Upper lobe of right lung (tissue), 1 donor: ENCODE measurements around the gene P2RX2. TPM values are rescaled to one million over a fixed set of nuclear protein-coding genes. Genes with fewer than 3 reads are reported as not detected.

Source experiments
- ATAC-seq: fragments of 200-7000 bp; cut with Tn5 transposase; one replicate; pipeline ENCODE4 v1.9.1; 2020; ENCODE audit warnings: mild to moderate bottlenecking, moderate library complexity
- DNase-seq: peaks from one replicate; pipeline ENCODE4 v3.0.0-alpha.2; 2020
- H3K27ac ChIP-seq: fragments of 200-600 bp; one replicate; pipeline ENCODE4 v1.8.0; 2022
- H3K27me3 ChIP-seq: fragments of 200-600 bp; one replicate; pipeline ENCODE4 v1.8.0; 2022; ENCODE audit warnings: mild to moderate bottlenecking
- H3K36me3 ChIP-seq: fragments of 200-600 bp; one replicate; pipeline ENCODE4 v1.8.0; 2022
- H3K4me1 ChIP-seq: fragments of 200-600 bp; one replicate; pipeline ENCODE4 v1.8.0; 2022
- H3K4me3 ChIP-seq: fragments of 200-600 bp; one replicate; pipeline ENCODE4 v1.8.0; 2022; ENCODE audit warnings: mild to moderate bottlenecking
- H3K9me3 ChIP-seq: fragments of 200-600 bp; one replicate; pipeline ENCODE4 v1.8.0; 2022
- intact Hi-C: fragments of 100-400 bp; cut with DNase I; formaldehyde crosslinking; loops from one replicate; pipeline ENCODE4 v1.11.0; 2022
- total RNA-seq: library from RNA; stranded (reverse); fragmentation: NEBNext Ultra II Directional; extraction: Animal tissue kit (Norgen Biotek cat#: 25700); gene quantifications from one replicate; pipeline ENCODE4 v1.2.1, GENCODE V29; 2021
- TF ChIP-seq, protein P1 (sequence below): fragments of 200-600 bp; IDR thresholded peaks from one replicate; pipeline ENCODE4 v1.8.0; 2022; ENCODE audit warnings: antibody characterized with exemption
- donor health status: DM: no; HTN: yes; CAD: no; lungs with severe emphysema.

P2RX2 gene
- total RNA-seq, 1 donor from 2014 or later, result 0.55 TPM

DNA sequence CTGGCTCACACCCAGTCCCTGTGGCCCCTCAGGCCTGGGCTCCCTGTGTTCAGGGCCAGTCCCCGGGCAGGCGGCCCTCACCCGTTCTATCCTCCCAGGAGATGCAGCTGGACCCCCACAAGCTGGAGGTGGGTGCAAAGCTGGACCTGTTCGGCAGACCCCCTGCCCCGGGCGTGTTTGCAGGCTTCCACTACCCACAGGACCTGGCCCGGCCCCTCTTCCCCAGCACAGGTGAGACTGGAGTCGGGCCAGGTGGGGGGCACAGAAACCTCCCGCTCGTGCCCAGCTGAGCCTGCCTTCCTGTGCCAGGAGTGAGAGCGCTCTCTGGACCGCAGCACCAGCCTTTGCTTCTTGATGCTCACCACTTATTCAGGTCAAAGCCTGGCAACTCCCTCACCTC, 41.9 kb upstream of the P2RX2 start:
- Histone ChIP-seq H3K27ac (no peak overlapping the region), H3K4me1 (peaks cover 2% of the 10 kb centered on the region), H3K36me3 (peaks cover 43% of the 10 kb centered on the region), H3K27me3 (no peaks in the 10 kb centered on the region), H3K9me3 (no peaks in the 10 kb centered on the region), H3K4me3 (no peak overlapping the region)
- ATAC-seq, result no peak
- TF ChIP-seq, protein P1, sequence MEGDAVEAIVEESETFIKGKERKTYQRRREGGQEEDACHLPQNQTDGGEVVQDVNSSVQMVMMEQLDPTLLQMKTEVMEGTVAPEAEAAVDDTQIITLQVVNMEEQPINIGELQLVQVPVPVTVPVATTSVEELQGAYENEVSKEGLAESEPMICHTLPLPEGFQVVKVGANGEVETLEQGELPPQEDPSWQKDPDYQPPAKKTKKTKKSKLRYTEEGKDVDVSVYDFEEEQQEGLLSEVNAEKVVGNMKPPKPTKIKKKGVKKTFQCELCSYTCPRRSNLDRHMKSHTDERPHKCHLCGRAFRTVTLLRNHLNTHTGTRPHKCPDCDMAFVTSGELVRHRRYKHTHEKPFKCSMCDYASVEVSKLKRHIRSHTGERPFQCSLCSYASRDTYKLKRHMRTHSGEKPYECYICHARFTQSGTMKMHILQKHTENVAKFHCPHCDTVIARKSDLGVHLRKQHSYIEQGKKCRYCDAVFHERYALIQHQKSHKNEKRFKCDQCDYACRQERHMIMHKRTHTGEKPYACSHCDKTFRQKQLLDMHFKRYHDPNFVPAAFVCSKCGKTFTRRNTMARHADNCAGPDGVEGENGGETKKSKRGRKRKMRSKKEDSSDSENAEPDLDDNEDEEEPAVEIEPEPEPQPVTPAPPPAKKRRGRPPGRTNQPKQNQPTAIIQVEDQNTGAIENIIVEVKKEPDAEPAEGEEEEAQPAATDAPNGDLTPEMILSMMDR, result no peak
- intact Hi-C loops, result no loop called here
- DNase-seq, result no peak

DNA sequence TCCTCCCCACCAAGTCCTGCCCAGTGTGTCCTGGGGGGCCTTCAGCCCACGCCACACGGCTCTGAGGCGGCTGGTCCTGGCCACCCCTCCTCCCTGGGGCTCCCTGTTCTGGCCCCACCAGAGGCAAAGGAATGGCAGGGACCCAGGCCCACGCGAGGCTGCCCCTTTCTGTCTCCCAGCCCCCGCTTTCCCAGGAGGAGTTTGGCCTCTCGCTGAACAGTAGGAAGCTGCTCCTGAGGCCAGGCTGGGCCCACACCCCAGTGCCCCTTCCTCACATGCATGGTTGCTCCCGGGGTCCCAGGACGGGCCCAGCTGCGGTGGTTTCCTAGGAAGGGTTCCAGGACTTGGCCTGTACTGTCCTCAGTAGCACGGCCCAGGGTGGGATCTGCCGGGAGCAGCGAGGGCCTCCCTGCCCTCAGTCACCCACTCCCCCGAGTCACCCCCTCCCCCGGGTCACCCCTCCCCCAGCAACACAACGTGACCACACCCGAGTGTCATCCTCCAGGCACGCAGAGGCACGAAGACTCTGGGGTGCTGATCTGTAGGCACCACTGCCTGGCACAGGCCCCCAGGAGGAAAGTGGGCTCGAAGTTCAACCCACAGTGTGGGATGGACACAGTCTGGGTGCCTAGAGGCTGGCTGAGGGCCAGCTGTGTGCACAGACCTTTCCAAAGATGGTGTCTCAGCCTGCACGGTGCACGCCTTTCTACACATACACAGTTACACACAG, 41.2 kb upstream of the P2RX2 start:
- ATAC-seq, result no peak
- TF ChIP-seq, protein P1, result no peak
- Histone ChIP-seq H3K27ac (no peak overlapping the region), H3K4me1 (no peaks in the 10 kb centered on the region), H3K4me3 (no peak overlapping the region), H3K27me3 (no peaks in the 10 kb centered on the region), H3K36me3 (peaks cover 43% of the 10 kb centered on the region), H3K9me3 (no peaks in the 10 kb centered on the region)
- no peak for DNase-seq
- intact Hi-C loops, result no loop called here

DNA sequence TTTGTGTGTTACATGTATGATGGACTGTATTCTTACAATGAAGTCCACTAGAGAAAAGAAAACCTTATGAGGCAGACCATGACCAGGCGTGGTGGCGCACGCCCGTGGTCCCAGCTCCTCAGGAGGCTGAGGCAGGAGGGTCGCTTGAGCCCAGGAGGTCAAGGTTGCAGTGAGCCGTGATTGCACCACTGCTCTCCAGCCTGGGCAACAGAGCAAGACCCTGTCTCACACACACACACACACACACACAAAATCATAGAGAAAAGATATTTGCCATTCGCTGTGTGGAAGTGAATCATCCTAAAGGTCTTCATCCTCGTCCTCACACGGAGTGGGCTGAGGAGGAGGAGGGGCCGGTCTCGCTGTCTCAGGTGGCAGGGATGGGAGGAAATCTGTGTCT, 40.5 kb upstream of the P2RX2 start:
- no peak overlapping the region for H3K27ac ChIP-seq
- intact Hi-C loops, result no loop called here
- H3K27me3 ChIP-seq, result no peaks in the 10 kb centered on the region
- TF ChIP-seq, protein P1, result no peak
- DNase-seq (no peak), ATAC-seq (no peak)
- H3K4me1 ChIP-seq, result no peaks in the 10 kb centered on the region
- H3K36me3 ChIP-seq, result peaks cover 37% of the 10 kb centered on the region
- no peaks in the 10 kb centered on the region for H3K9me3 ChIP-seq
- no peak overlapping the region for H3K4me3 ChIP-seq

DNA sequence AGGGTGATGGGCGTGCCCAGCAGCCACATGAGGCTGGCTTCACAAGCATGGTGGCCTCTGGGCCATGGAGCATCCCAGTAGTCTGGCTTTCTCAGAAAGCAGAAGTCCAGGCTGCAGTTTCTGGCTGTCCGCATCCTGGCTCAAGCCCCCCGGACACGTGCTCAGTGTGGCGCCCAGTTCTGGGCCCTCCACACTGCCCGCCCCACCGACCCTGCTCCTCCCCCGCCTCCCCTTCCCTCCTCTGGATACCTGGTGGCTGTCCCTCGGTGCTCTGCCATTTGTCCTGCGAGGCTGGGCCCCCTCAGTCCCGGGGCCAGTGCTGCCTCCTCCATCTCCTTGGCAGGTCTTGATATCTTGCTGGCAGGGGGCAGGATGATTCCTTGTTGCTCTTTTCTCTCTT, 39.8 kb upstream of the P2RX2 start:
- Histone ChIP-seq H3K27me3 (no peaks in the 10 kb centered on the region), H3K4me3 (no peak overlapping the region), H3K27ac (no peak overlapping the region), H3K4me1 (no peaks in the 10 kb centered on the region), H3K9me3 (no peaks in the 10 kb centered on the region), H3K36me3 (peaks cover 34% of the 10 kb centered on the region)
- intact Hi-C loops, result no loop called here
- DNase-seq (no peak), ATAC-seq (no peak)
- TF ChIP-seq, protein P1, result no peak

DNA sequence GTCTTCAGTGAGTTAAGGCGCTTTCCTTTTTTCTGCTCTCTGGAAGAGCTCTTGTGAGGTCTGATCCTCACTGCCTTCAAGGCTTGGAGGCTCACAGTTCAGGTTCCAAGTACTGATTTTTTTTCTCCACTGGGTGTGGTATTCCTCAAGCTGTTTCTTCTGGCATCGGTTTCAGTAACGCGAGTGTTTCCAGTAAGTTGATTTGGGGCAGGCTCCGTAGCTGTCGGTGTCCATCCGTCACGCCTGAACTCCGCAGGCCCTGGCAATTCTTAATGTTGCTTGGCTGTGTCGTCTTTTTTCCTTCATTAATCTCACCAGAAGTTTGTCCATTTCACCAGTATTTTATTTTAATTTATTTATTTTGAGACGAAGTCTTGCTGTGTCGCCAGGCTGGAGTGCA, 38.8 kb upstream of the P2RX2 start:
- Histone ChIP-seq H3K27ac (no peak overlapping the region), H3K36me3 (peaks cover 25% of the 10 kb centered on the region), H3K4me1 (no peaks in the 10 kb centered on the region), H3K27me3 (no peaks in the 10 kb centered on the region), H3K4me3 (no peak overlapping the region), H3K9me3 (no peaks in the 10 kb centered on the region)
- intact Hi-C loops, result no loop called here
- DNase-seq, result no peak
- TF ChIP-seq, protein P1, result no peak
- no peak for ATAC-seq
